ENCODE results near the gene KCP. TPM values are rescaled to one million over a fixed set of nuclear protein-coding genes. Genes with fewer than 3 reads are reported as not detected.

KCP gene
- total and polyA plus RNA-seq, 2 experiments from 2014 or later, result 0.76 to 1.1 TPM

- H3K4me3 ChIP-seq, result no peak overlapping the region
- no peak for DNase-seq (ENCODE audit: low spot score)
- no peak overlapping the region for H3K27ac Mint-ChIP-seq
- no peaks in the 10 kb centered on the region for H3K36me3 ChIP-seq (ENCODE audit: insufficient read depth)
- no peak for ATAC-seq
- H3K36me3 Mint-ChIP-seq (ENCODE audit: low read depth), result no peaks in the 10 kb centered on the region; the same call in 2 of the 3 replicates
- peaks cover 7% of the 10 kb centered on the region for H3K27me3 Mint-ChIP-seq (ENCODE audit: insufficient read depth, low read depth, poor library complexity)
- H3K4me1 Mint-ChIP-seq, result peaks cover 2% of the 10 kb centered on the region; the same call in 2 of the 3 replicates
- no peak overlapping the region for H2AFZ ChIP-seq
- no peaks in the 10 kb centered on the region for H3K79me2 ChIP-seq (replicated peaks; ENCODE audit: insufficient read depth)
- TF ChIP-seq ZNF462 (CRISPR knock-in tag; IDR thresholded peaks at IDR 0.05) (no peak), CTCF (conservative IDR thresholded peaks at IDR 0.05; ENCODE audit: low read depth in 2 of 2) (peak in 1 of 2 experiments; percentile 41; a peak in 2 of 4 replicates)
- no peaks in the 10 kb centered on the region; the same call in 1 of the 2 replicates for H3K27me3 ChIP-seq (ENCODE audit: insufficient read depth)
- H3K27ac ChIP-seq (ENCODE audit: low read depth), result no peak overlapping the region
- H3K9me2 ChIP-seq (ENCODE audit: insufficient read depth), result no peaks in the 10 kb centered on the region
- no peak overlapping the region; the same call in 2 of the 3 replicates for H3K4me3 Mint-ChIP-seq
- H3F3A ChIP-seq (replicated peaks; ENCODE audit: low read depth), result no peaks in the 10 kb centered on the region
- H3K9me3 Mint-ChIP-seq, result no peaks in the 10 kb centered on the region; the same call in 2 of the 3 replicates
- no peak overlapping the region for H3K4me2 ChIP-seq
- H4K20me1 ChIP-seq (replicated peaks; ENCODE audit: insufficient read depth), result no peaks in the 10 kb centered on the region
- H3K4me1 ChIP-seq (ENCODE audit: insufficient read depth), result no peaks in the 10 kb centered on the region
These were observed 17.8 kb upstream of the KCP start for GRCh38 chr7:128928159-128928813.
